OCI-LY7 (cell line): Measurements from ENCODE around the gene LDLRAD4. TPM values are rescaled to one million over a fixed set of nuclear protein-coding genes. Genes with fewer than 3 reads are reported as not detected.

Experiments used
- BruUV-seq: library from RNA; stranded (reverse); fragments of 400-500 nt; replicated peaks from 2 replicates; lab custom pipeline; 2021; lab: Mats Ljungman, UMichigan
- CTCF ChIA-PET: fragments of 300-600 bp; sonication (Branson Sonifier 250); formaldehyde crosslinking; loops from one replicate; lab custom pipeline; 2022; ENCODE audit warnings: antibody characterized with exemption; ENCODE audit not compliant: unreplicated experiment; lab: Charles Lee
- POLR2A ChIA-PET: fragments of 300-600 bp; sonication (Branson Sonifier 250); formaldehyde crosslinking; loops from one replicate; lab custom pipeline; 2022; ENCODE audit warnings: antibody characterized with exemption; lab: Charles Lee
- DNase-seq: peaks from one replicate; pipeline ENCODE4 v3.0.0-alpha.2; 2015; ENCODE audit warnings: low spot score
- H2AFZ ChIP-seq: fragments of 200-600 bp; sonication (generic), shearing (Covaris generic); 2 replicates; pipeline ENCODE4 v1.6.1; 2014; ENCODE audit warnings: mild to moderate bottlenecking, antibody characterized with exemption, low read length, moderate library complexity
- H3K27ac ChIP-seq: fragments of 200-600 bp; sonication (generic); 2 replicates; pipeline ENCODE4 v1.5.1; 2014; ENCODE audit warnings: mixed run types, low read depth, mild to moderate bottlenecking, moderate library complexity, low read length, inconsistent platforms; ENCODE audit not compliant: poor library complexity, severe bottlenecking
- H3K36me3 ChIP-seq: fragments of 200-600 bp; sonication (generic); 2 replicates; pipeline ENCODE4 v1.6.1; 2014; ENCODE audit warnings: mild to moderate bottlenecking, antibody characterized with exemption, low read length, moderate library complexity, mixed read lengths; ENCODE audit not compliant: insufficient read depth
- H3K4me1 ChIP-seq: fragments of 200-600 bp; sonication (generic); 2 replicates; pipeline ENCODE4 v1.5.1; 2014; ENCODE audit warnings: mild to moderate bottlenecking, low read length; ENCODE audit not compliant: insufficient read depth, poor library complexity, severe bottlenecking
- H3K4me2 ChIP-seq: fragments of 200-600 bp; sonication (generic); 2 replicates; pipeline ENCODE4 v1.6.1; 2014; ENCODE audit warnings: mild to moderate bottlenecking, low read length
- H3K4me3 ChIP-seq: fragments of 200-600 bp; sonication (generic); 2 replicates; pipeline ENCODE4 v1.5.1; 2014; ENCODE audit warnings: mild to moderate bottlenecking, low read depth, low read length; ENCODE audit not compliant: poor library complexity, severe bottlenecking
- H3K79me2 ChIP-seq: fragments of 200-600 bp; sonication (generic); 2 replicates; pipeline ENCODE4 v1.6.1; 2016; ENCODE audit warnings: low read depth, mild to moderate bottlenecking, low read length, moderate library complexity, mixed read lengths; ENCODE audit not compliant: insufficient read depth
- H3K9me2 ChIP-seq: fragments of 200-600 bp; sonication (generic); 2 replicates; pipeline ENCODE4 v1.6.1; 2016; ENCODE audit warnings: mild to moderate bottlenecking, low read length, mixed read lengths; ENCODE audit not compliant: insufficient read depth
- H3K9me3 ChIP-seq: fragments of 200-600 bp; sonication (generic); 2 replicates; pipeline ENCODE4 v1.6.1; 2014; ENCODE audit warnings: mild to moderate bottlenecking, mixed run types, low read length, mixed read lengths
- H4K20me1 ChIP-seq: fragments of 200-600 bp; sonication (generic); 2 replicates; pipeline ENCODE4 v1.6.1; 2014; ENCODE audit warnings: mild to moderate bottlenecking, antibody characterized with exemption, low read length, moderate library complexity, mixed read lengths; ENCODE audit not compliant: insufficient read depth
- CTCF ChIP-seq: fragments of 200-600 bp; sonication (generic); conservative IDR thresholded peaks from 2 replicates; pipeline ENCODE4 v1.5.1; 2014; ENCODE audit warnings: mild to moderate bottlenecking, antibody characterized with exemption, low read length, moderate library complexity, mixed read lengths
- EZH2phosphoT487 ChIP-seq: fragments of 200-600 bp; sonication (generic); IDR thresholded peaks from 2 replicates; pipeline ENCODE4 v1.6.1; 2018; ENCODE audit warnings: low read depth, borderline replicate concordance, mild to moderate bottlenecking, mixed run types, antibody characterized with exemption, low read length, moderate library complexity, mixed read lengths
- intact Hi-C: fragments of 100-400 bp; cut with micrococcal nuclease; formaldehyde crosslinking; loops from one replicate; pipeline ENCODE4 v1.10.0; 2022; ENCODE audit not compliant: unreplicated experiment
- total RNA-seq, 2 experiments: library from RNA; depleted of rRNA in 1 of 2; stranded (reverse); fragments of >200 nt in 1 of 2; shearing (Covaris generic) in 1 of 2; gene quantifications; 2 replicates each; pipeline ENCODE4 v1.2.3, GENCODE V29; 2014 to 2022

LDLRAD4 gene
- total RNA-seq, 2 experiments from 2014 or later: 26.2 to 43.8 TPM

- H3K79me2 ChIP-seq: no peaks in the 10 kb centered on the region
- ChIA-PET CTCF (no interaction called here), POLR2A (no interaction called here)
- H3K4me2 ChIP-seq: no peak overlapping the region
- no TSS peak for BruUV-seq
- H3K27ac ChIP-seq: no peak overlapping the region
- H3K9me2 ChIP-seq: no peaks in the 10 kb centered on the region
- H4K20me1 ChIP-seq: no peaks in the 10 kb centered on the region
- TF ChIP-seq EZH2phosphoT487 (no peak), CTCF (no peak)
- no peak overlapping the region for H2AFZ ChIP-seq
- intact Hi-C loops: no loop called here
- H3K4me3 ChIP-seq: no peak overlapping the region
- no peaks in the 10 kb centered on the region for H3K36me3 ChIP-seq
- H3K9me3 ChIP-seq: no peaks in the 10 kb centered on the region
- DNase-seq: no peak
- H3K4me1 ChIP-seq: no peaks in the 10 kb centered on the region
Observed at GRCh38 chr18:13366131-13366530, 147.6 kb downstream of the LDLRAD4 start.

GRCh38 chr18:13366541-13366940 is 148.0 kb downstream of the LDLRAD4 start:
- H3K9me3 ChIP-seq: no peaks in the 10 kb centered on the region
- BruUV-seq: no TSS peak
- CTCF ChIA-PET: no interaction called here
- DNase-seq: no peak
- no peaks in the 10 kb centered on the region for H3K79me2 ChIP-seq
- no peaks in the 10 kb centered on the region for H3K36me3 ChIP-seq
- TF ChIP-seq CTCF: no peak
- TF ChIP-seq EZH2phosphoT487: no peak
- H3K4me1 ChIP-seq: no peaks in the 10 kb centered on the region
- intact Hi-C loops: no loop called here
- H3K4me2 ChIP-seq: no peak overlapping the region
- H3K4me3 ChIP-seq: no peak overlapping the region
- no peaks in the 10 kb centered on the region for H3K9me2 ChIP-seq
- POLR2A ChIA-PET: no interaction called here
- H3K27ac ChIP-seq: no peak overlapping the region
- H4K20me1 ChIP-seq: no peaks in the 10 kb centered on the region
- no peak overlapping the region for H2AFZ ChIP-seq

GRCh38 chr18:13366962-13367892 is 148.7 kb downstream of the LDLRAD4 start:
- intact Hi-C loops: no loop called here
- CTCF ChIA-PET: no interaction called here
- H3K36me3 ChIP-seq: no peaks in the 10 kb centered on the region
- no peak overlapping the region for H2AFZ ChIP-seq
- no peaks in the 10 kb centered on the region for H3K79me2 ChIP-seq
- no peaks in the 10 kb centered on the region for H3K9me3 ChIP-seq
- H3K27ac ChIP-seq: no peak overlapping the region
- BruUV-seq: no TSS peak
- no peak overlapping the region for H3K4me2 ChIP-seq
- no peak overlapping the region for H3K4me3 ChIP-seq
- H3K9me2 ChIP-seq: no peaks in the 10 kb centered on the region
- TF ChIP-seq EZH2phosphoT487 (no peak), CTCF (no peak)
- H4K20me1 ChIP-seq: no peaks in the 10 kb centered on the region
- POLR2A ChIA-PET: no interaction called here
- no peaks in the 10 kb centered on the region for H3K4me1 ChIP-seq
- DNase-seq: no peak
